ENCODE measurements around the gene PCDHGB5.
"Not testable (repeated sequence)": the region's sequence is repeated elsewhere in the genome, so short reads cannot be mapped to it uniquely, and the experiment has no call there.

Gene PCDHGB5

DNA sequence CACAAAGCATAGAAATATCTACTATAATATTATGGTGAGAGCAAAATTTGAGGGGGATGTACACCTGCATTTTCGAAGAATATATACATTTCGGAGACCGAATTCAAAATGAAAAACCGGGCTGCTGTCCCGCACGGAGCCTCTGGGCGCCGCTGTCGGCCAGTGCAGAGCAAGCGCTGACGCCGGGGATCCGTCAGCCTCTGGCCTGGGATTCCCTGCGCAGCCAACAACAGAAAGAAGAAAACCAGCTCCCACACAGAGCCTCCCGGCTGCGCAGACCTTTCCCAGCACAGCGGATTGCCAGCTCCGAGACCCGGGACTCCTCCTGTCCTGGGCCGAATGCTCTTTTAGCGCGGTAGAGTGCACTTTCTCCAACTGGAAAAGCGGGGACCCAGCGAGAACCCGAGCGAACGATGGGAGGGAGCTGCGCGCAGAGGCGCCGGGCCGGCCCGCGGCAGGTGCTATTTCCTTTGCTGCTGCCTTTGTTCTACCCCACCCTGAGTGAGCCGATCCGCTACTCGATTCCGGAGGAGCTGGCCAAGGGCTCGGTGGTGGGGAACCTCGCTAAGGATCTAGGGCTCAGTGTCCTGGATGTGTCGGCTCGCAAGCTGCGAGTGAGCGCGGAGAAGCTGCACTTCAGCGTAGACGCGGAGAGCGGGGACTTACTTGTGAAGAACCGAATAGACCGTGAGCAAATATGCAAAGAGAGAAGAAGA lies 10.2 kb downstream of the PCDHGB5 start, which contains the start of gene PCDHGB6:
Gene PCDHGB6 (plus strand): TSS at position 232 of the 716 bp plus-strand sequence. CDS start 182 bp downstream, at position 414.
- H3K4me1 Mint-ChIP-seq; ATAC-seq (replicated peaks; ENCODE audit: extremely low read depth, poor library complexity, severe bottlenecking); DNase-seq (ENCODE audit: low spot score in 2 of 2); H3K9me3 Mint-ChIP-seq; H3K36me3 Mint-ChIP-seq (ENCODE audit: insufficient read depth): not testable (repeated sequence)
- peak within 1 kb of the TSS; percentile 46 for H3K27ac Mint-ChIP-seq (ENCODE audit: low read depth)
- peak within 1 kb of the TSS; percentile 32 for H3K4me3 Mint-ChIP-seq
- peaks cover 85% of the 10 kb centered on the region for H3K27me3 Mint-ChIP-seq

DNA sequence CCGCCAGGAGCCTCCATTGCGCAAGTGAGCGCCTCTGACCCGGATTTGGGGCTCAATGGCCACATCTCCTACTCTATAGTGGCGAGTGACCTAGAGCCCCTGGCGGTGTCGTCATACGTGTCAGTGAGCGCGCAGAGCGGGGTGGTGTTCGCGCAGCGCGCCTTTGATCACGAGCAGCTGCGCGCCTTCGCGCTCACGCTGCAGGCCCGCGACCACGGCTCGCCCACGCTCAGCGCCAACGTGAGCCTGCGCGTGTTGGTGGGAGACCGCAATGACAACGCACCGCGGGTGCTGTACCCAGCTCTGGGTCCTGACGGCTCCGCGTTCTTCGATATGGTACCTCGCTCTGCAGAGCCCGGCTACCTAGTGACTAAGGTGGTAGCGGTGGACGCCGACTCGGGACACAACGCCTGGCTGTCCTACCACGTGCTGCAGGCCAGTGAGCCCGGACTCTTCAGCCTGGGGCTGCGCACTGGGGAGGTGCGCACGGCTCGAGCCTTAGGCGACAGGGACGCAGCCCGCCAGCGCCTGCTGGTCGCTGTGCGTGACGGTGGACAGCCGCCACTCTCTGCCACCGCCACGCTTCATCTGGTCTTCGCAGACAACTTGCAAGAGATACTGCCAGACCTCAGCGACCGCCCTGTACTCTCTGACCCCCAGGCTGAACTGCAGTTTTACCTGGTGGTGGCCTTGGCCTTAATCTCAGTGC lies 12.0 kb downstream of the PCDHGB5 start:
- peaks cover 9% of the 10 kb centered on the region for H3K36me3 Mint-ChIP-seq (ENCODE audit: insufficient read depth)
- H3K27ac Mint-ChIP-seq (ENCODE audit: low read depth): no peak overlapping the region
- peaks cover 85% of the 10 kb centered on the region for H3K27me3 Mint-ChIP-seq
- no peak overlapping the region for H3K4me3 Mint-ChIP-seq
- ATAC-seq (replicated peaks; ENCODE audit: extremely low read depth, poor library complexity, severe bottlenecking): no peak
- H3K9me3 Mint-ChIP-seq: peaks cover 10% of the 10 kb centered on the region
- no peak for DNase-seq (ENCODE audit: low spot score in 2 of 2)
- peaks cover 18% of the 10 kb centered on the region for H3K4me1 Mint-ChIP-seq

GRCh38 chr5:141411575-141411974 lies 13.8 kb downstream of the PCDHGB5 start:
- Mint-ChIP-seq H3K4me1 (peaks cover 18% of the 10 kb centered on the region), H3K27ac (ENCODE audit: low read depth) (no peak overlapping the region), H3K36me3 (ENCODE audit: insufficient read depth) (peaks cover 9% of the 10 kb centered on the region), H3K27me3 (peaks cover 85% of the 10 kb centered on the region), H3K9me3 (peaks cover 10% of the 10 kb centered on the region), H3K4me3 (no peak overlapping the region)
- DNase-seq (ENCODE audit: low spot score in 2 of 2) (no peak), ATAC-seq (replicated peaks; ENCODE audit: extremely low read depth, poor library complexity, severe bottlenecking) (no peak)

- Mint-ChIP-seq H3K27ac (ENCODE audit: low read depth) (no peak within 1 kb of the TSS), H3K4me3 (peak within 1 kb of the TSS; percentile 79), H3K27me3 (peaks cover 88% of the 10 kb centered on the region), H3K36me3 (ENCODE audit: insufficient read depth) (peaks cover 7% of the 10 kb centered on the region), H3K4me1 (peaks cover 18% of the 10 kb centered on the region), H3K9me3 (peaks cover 14% of the 10 kb centered on the region)
- ATAC-seq (replicated peaks; ENCODE audit: extremely low read depth, poor library complexity, severe bottlenecking) (peak; percentile 61), DNase-seq (ENCODE audit: low spot score in 2 of 2) (no peak)
Measured at GRCh38 chr5:141412854-141413539, 15.2 kb downstream of the PCDHGB5 start, which contains the start of gene PCDHGA10. TSS of gene PCDHGA10 (plus strand) at chr5:141412987. CDS start at chr5:141413176, 189 bp downstream.

DNA sequence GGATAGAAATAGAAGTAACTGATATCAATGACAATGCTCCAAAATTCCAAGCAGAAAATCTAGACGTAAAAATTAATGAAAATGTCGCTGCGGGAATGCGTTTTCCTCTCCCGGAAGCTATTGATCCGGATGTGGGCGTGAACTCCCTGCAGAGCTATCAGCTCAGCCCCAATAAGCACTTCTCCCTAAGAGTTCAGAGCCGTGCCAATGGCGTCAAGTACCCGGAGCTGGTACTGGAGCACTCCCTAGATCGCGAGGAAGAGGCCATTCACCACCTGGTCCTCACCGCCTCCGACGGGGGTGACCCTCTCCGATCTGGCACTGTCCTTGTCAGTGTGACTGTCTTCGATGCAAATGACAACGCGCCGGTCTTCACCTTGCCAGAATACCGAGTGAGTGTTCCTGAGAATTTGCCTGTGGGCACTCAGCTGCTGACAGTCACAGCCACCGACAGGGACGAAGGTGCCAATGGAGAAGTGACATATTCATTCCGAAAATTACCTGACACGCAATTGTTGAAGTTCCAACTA lies 15.9 kb downstream of the PCDHGB5 start:
- Mint-ChIP-seq H3K4me1 (peaks cover 18% of the 10 kb centered on the region), H3K27me3 (peaks cover 88% of the 10 kb centered on the region), H3K4me3 (peak overlapping the region; percentile 79), H3K27ac (ENCODE audit: low read depth) (no peak overlapping the region), H3K9me3 (peaks cover 16% of the 10 kb centered on the region), H3K36me3 (ENCODE audit: insufficient read depth) (peaks cover 11% of the 10 kb centered on the region)
- no peak for DNase-seq (ENCODE audit: low spot score in 2 of 2)
- no peak for ATAC-seq (replicated peaks; ENCODE audit: extremely low read depth, poor library complexity, severe bottlenecking)

- not testable (repeated sequence) for ATAC-seq (replicated peaks; ENCODE audit: extremely low read depth, poor library complexity, severe bottlenecking); H3K36me3 Mint-ChIP-seq (ENCODE audit: insufficient read depth); H3K4me3 Mint-ChIP-seq; H3K27ac Mint-ChIP-seq (ENCODE audit: low read depth); DNase-seq (ENCODE audit: low spot score in 2 of 2)
- H3K4me1 Mint-ChIP-seq: peaks cover 18% of the 10 kb centered on the region
- peaks cover 86% of the 10 kb centered on the region for H3K27me3 Mint-ChIP-seq
- H3K9me3 Mint-ChIP-seq: peaks cover 11% of the 10 kb centered on the region
Measured at GRCh38 chr5:141414548-141415274, 17.0 kb downstream of the PCDHGB5 start.

DNA sequence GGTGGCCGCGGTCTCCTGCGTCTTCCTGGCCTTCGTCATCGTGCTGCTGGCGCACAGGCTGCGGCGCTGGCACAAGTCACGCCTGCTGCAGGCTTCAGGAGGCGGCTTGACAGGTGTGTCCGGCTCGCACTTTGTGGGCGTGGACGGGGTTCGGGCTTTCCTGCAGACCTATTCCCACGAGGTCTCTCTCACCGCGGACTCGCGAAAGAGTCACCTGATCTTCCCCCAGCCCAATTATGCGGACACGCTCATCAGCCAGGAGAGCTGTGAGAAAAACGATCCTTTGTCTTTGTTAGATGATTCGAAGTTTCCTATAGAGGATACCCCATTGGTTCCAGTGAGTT lies 17.5 kb downstream of the PCDHGB5 start:
- not testable (repeated sequence) for DNase-seq (ENCODE audit: low spot score in 2 of 2); ATAC-seq (replicated peaks; ENCODE audit: extremely low read depth, poor library complexity, severe bottlenecking); H3K9me3 Mint-ChIP-seq; H3K27ac Mint-ChIP-seq (ENCODE audit: low read depth); H3K4me3 Mint-ChIP-seq
- Mint-ChIP-seq H3K4me1 (peaks cover 18% of the 10 kb centered on the region), H3K27me3 (peaks cover 86% of the 10 kb centered on the region), H3K36me3 (ENCODE audit: insufficient read depth) (peaks cover 10% of the 10 kb centered on the region)

DNA sequence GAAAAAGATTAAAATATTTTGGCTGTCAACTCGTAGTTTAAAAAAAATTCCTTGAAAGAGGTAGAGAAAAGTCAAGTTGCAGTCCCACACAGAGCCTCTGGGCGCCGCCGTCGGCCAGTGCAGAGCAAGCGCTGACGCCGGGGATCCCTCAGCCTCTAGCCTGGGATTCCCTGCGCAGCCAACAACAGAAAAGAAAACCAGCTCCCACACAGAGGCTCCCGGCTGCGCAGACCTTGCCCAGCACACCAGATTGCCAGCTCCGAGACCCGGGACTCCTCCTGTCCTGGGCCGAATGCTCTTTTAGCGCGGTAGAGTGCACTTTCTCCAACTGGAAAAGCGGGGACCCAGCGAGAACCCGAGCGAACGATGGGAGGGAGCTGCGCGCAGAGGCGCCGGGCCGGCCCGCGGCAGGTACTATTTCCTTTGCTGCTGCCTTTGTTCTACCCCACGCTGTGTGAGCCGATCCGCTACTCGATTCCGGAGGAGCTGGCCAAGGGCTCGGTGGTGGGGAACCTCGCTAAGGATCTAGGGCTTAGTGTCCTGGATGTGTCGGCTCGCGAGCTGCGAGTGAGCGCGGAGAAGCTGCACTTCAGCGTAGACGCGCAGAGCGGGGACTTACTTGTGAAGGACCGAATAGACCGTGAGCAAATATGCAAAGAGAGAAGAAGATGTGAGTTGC lies 19.9 kb downstream of the PCDHGB5 start, which contains the start of gene PCDHGB7:
Gene PCDHGB7 (plus strand): TSS at position 184 of the 679 bp plus-strand sequence. CDS start 183 bp downstream, at position 367.
- not testable (repeated sequence) for ATAC-seq (replicated peaks; ENCODE audit: extremely low read depth, poor library complexity, severe bottlenecking); H3K27ac Mint-ChIP-seq (ENCODE audit: low read depth); H3K9me3 Mint-ChIP-seq; DNase-seq (ENCODE audit: low spot score in 2 of 2)
- peaks cover 18% of the 10 kb centered on the region for H3K36me3 Mint-ChIP-seq (ENCODE audit: insufficient read depth)
- H3K4me1 Mint-ChIP-seq: peaks cover 24% of the 10 kb centered on the region
- peak within 1 kb of the TSS; percentile 42 for H3K4me3 Mint-ChIP-seq
- peaks cover 92% of the 10 kb centered on the region for H3K27me3 Mint-ChIP-seq

- H3K4me3 Mint-ChIP-seq: no peak overlapping the region
- no peak for ATAC-seq (replicated peaks; ENCODE audit: extremely low read depth, poor library complexity, severe bottlenecking)
- no peak overlapping the region for H3K27ac Mint-ChIP-seq (ENCODE audit: low read depth)
- DNase-seq (ENCODE audit: low spot score in 2 of 2): no peak
- H3K27me3 Mint-ChIP-seq: peaks cover 88% of the 10 kb centered on the region
- peaks cover 14% of the 10 kb centered on the region for H3K36me3 Mint-ChIP-seq (ENCODE audit: insufficient read depth)
- H3K4me1 Mint-ChIP-seq: peaks cover 10% of the 10 kb centered on the region
- H3K9me3 Mint-ChIP-seq: peaks cover 6% of the 10 kb centered on the region
Measured at GRCh38 chr5:141419074-141419880, 21.5 kb downstream of the PCDHGB5 start.

- Mint-ChIP-seq H3K4me1 (peaks cover 6% of the 10 kb centered on the region), H3K4me3 (peak within 1 kb of the TSS; percentile 34), H3K9me3 (peaks cover 6% of the 10 kb centered on the region), H3K27ac (ENCODE audit: low read depth) (peak within 1 kb of the TSS; percentile 61), H3K36me3 (ENCODE audit: insufficient read depth) (peaks cover 14% of the 10 kb centered on the region), H3K27me3 (peaks cover 88% of the 10 kb centered on the region)
- ATAC-seq (replicated peaks; ENCODE audit: extremely low read depth, poor library complexity, severe bottlenecking) (no peak), DNase-seq (ENCODE audit: low spot score in 2 of 2) (no peak)
Measured at GRCh38 chr5:141420855-141421488, 23.2 kb downstream of the PCDHGB5 start, which contains the start of gene PCDHGA11. TSS of gene PCDHGA11 (plus strand) at chr5:141421051. CDS start at chr5:141421228, 177 bp downstream.

Measured in central memory CD8-positive, alpha-beta T cell (primary cell).